BLaER1 (cell line): ENCODE results near the gene NAV2.

Experiments used
- H3K27ac ChIP-seq: shearing (Covaris generic); formaldehyde crosslinking; 2 replicates; pipeline ENCODE4 v1.8.1; 2022
- H3K27me3 ChIP-seq: shearing (Covaris generic); formaldehyde crosslinking; 2 replicates; pipeline ENCODE4 v1.8.1; 2022
- H3K36me3 ChIP-seq: shearing (Covaris generic); formaldehyde crosslinking; 2 replicates; pipeline ENCODE4 v1.8.1; 2022
- H3K4me1 ChIP-seq: shearing (Covaris generic); formaldehyde crosslinking; 2 replicates; pipeline ENCODE4 v1.8.1; 2022
- H3K4me2 ChIP-seq: shearing (Covaris generic); formaldehyde crosslinking; 2 replicates; pipeline ENCODE4 v1.8.1; 2022
- H3K4me3 ChIP-seq: shearing (Covaris generic); formaldehyde crosslinking; 2 replicates; pipeline ENCODE4 v1.8.1; 2022
- H3K9ac ChIP-seq: shearing (Covaris generic); formaldehyde crosslinking; 2 replicates; pipeline ENCODE4 v1.8.1; 2022
- H3K9me3 ChIP-seq: shearing (Covaris generic); formaldehyde crosslinking; 2 replicates; pipeline ENCODE4 v1.8.1; 2022
- H4K20me1 ChIP-seq: shearing (Covaris generic); formaldehyde crosslinking; 2 replicates; pipeline ENCODE4 v1.8.1; 2022
- Cebpa-rat ChIP-seq: shearing (Covaris generic); IDR thresholded peaks from 2 replicates; pipeline ENCODE4 v1.8.1; 2022

The NAV2 gene

GRCh38 chr11:19770277-19770676 is 57.6 kb downstream of the NAV2 start:
- Histone ChIP-seq H3K4me1 (peaks cover 15% of the 10 kb centered on the region), H3K4me2 (peak overlapping the region; percentile 62), H3K27ac (no peak overlapping the region), H3K9me3 (no peaks in the 10 kb centered on the region), H3K9ac (no peak overlapping the region), H3K4me3 (no peak overlapping the region), H3K36me3 (no peaks in the 10 kb centered on the region), H4K20me1 (peaks cover 27% of the 10 kb centered on the region; the same call in 1 of the 2 replicates), H3K27me3 (peaks cover 84% of the 10 kb centered on the region)
- no peak for TF ChIP-seq Cebpa-rat

GRCh38 chr11:19771463-19771862 is 58.8 kb downstream of the NAV2 start:
- Histone ChIP-seq H3K36me3 (no peaks in the 10 kb centered on the region), H3K9me3 (0 out of 2 replicates have a peak, but pooled peaks cover 3% of the 10 kb centered on the region), H3K27ac (no peak overlapping the region), H3K4me2 (no peak overlapping the region), H3K4me3 (no peak overlapping the region), H3K9ac (no peak overlapping the region), H4K20me1 (peaks cover 27% of the 10 kb centered on the region; the same call in 1 of the 2 replicates), H3K27me3 (peaks cover 88% of the 10 kb centered on the region), H3K4me1 (peaks cover 15% of the 10 kb centered on the region)
- TF ChIP-seq Cebpa-rat = no peak

GRCh38 chr11:19772480-19772879 is 59.8 kb downstream of the NAV2 start:
- Histone ChIP-seq H3K9ac (no peak overlapping the region), H3K9me3 (0 out of 2 replicates have a peak, but pooled peaks cover 3% of the 10 kb centered on the region), H3K4me1 (peaks cover 20% of the 10 kb centered on the region), H3K27me3 (peaks cover 88% of the 10 kb centered on the region), H3K27ac (no peak overlapping the region), H3K4me2 (no peak overlapping the region), H3K36me3 (no peaks in the 10 kb centered on the region), H4K20me1 (peaks cover 22% of the 10 kb centered on the region; the same call in 1 of the 2 replicates), H3K4me3 (no peak overlapping the region)
- TF ChIP-seq Cebpa-rat = no peak

- no peaks in the 10 kb centered on the region for H3K36me3 ChIP-seq
- H3K27me3 ChIP-seq = peaks cover 88% of the 10 kb centered on the region
- peaks cover 28% of the 10 kb centered on the region for H3K4me1 ChIP-seq
- no peak overlapping the region for H3K27ac ChIP-seq
- no peak overlapping the region for H3K4me3 ChIP-seq
- 0 out of 2 replicates have a peak, but pooled peaks cover 3% of the 10 kb centered on the region for H3K9me3 ChIP-seq
- TF ChIP-seq Cebpa-rat = no peak
- no peak overlapping the region for H3K9ac ChIP-seq
- H3K4me2 ChIP-seq = no peak overlapping the region
- peaks cover 13% of the 10 kb centered on the region; the same call in 1 of the 2 replicates for H4K20me1 ChIP-seq
These were observed 61.7 kb downstream of the NAV2 start for GRCh38 chr11:19774329-19774728.

- H3K9me3 ChIP-seq = 0 out of 2 replicates have a peak, but pooled peaks cover 3% of the 10 kb centered on the region
- H3K4me1 ChIP-seq = peaks cover 21% of the 10 kb centered on the region
- H3K27me3 ChIP-seq = peaks cover 91% of the 10 kb centered on the region
- H3K4me3 ChIP-seq = no peak overlapping the region
- H4K20me1 ChIP-seq = peaks cover 13% of the 10 kb centered on the region; the same call in 1 of the 2 replicates
- no peak overlapping the region for H3K27ac ChIP-seq
- no peak overlapping the region for H3K4me2 ChIP-seq
- no peak for TF ChIP-seq Cebpa-rat
- no peaks in the 10 kb centered on the region for H3K36me3 ChIP-seq
- H3K9ac ChIP-seq = no peak overlapping the region
These were observed 62.4 kb downstream of the NAV2 start for GRCh38 chr11:19774817-19775580.

GRCh38 chr11:19775622-19776021 is 63.0 kb downstream of the NAV2 start:
- TF ChIP-seq Cebpa-rat = no peak
- Histone ChIP-seq H3K27me3 (peaks cover 88% of the 10 kb centered on the region), H3K4me3 (no peak overlapping the region), H3K4me2 (no peak overlapping the region), H3K9ac (no peak overlapping the region), H4K20me1 (peaks cover 13% of the 10 kb centered on the region; the same call in 1 of the 2 replicates), H3K36me3 (no peaks in the 10 kb centered on the region), H3K4me1 (peaks cover 15% of the 10 kb centered on the region), H3K9me3 (0 out of 2 replicates have a peak, but pooled peaks cover 3% of the 10 kb centered on the region), H3K27ac (no peak overlapping the region)

- Histone ChIP-seq H3K4me2 (peak overlapping the region; percentile 78), H4K20me1 (peaks cover 6% of the 10 kb centered on the region; the same call in 1 of the 2 replicates), H3K9ac (no peak overlapping the region), H3K27ac (no peak overlapping the region), H3K27me3 (peaks cover 74% of the 10 kb centered on the region), H3K4me3 (peak overlapping the region; percentile 38), H3K4me1 (peaks cover 15% of the 10 kb centered on the region), H3K36me3 (no peaks in the 10 kb centered on the region), H3K9me3 (0 out of 2 replicates have a peak, but pooled peaks cover 3% of the 10 kb centered on the region)
- TF ChIP-seq Cebpa-rat = no peak
These were observed 64.4 kb downstream of the NAV2 start for GRCh38 chr11:19777039-19777376.

GRCh38 chr11:19777377-19778102 is 64.9 kb downstream of the NAV2 start:
- Histone ChIP-seq H3K4me1 (peaks cover 15% of the 10 kb centered on the region), H3K9ac (no peak overlapping the region), H3K4me3 (peak overlapping the region; percentile 38), H3K9me3 (0 out of 2 replicates have a peak, but pooled peaks cover 3% of the 10 kb centered on the region), H3K27me3 (peaks cover 69% of the 10 kb centered on the region), H4K20me1 (peaks cover 6% of the 10 kb centered on the region; the same call in 1 of the 2 replicates), H3K27ac (no peak overlapping the region), H3K4me2 (peak overlapping the region; percentile 78), H3K36me3 (no peaks in the 10 kb centered on the region)
- TF ChIP-seq Cebpa-rat = no peak

GRCh38 chr11:19779740-19780139 is 67.1 kb downstream of the NAV2 start:
- TF ChIP-seq Cebpa-rat = no peak
- H3K4me2 ChIP-seq = no peak overlapping the region
- 0 out of 2 replicates have a peak, but pooled peaks cover 3% of the 10 kb centered on the region for H3K9me3 ChIP-seq
- H3K36me3 ChIP-seq = no peaks in the 10 kb centered on the region
- H3K4me1 ChIP-seq = peaks cover 15% of the 10 kb centered on the region
- H3K27ac ChIP-seq = no peak overlapping the region
- H4K20me1 ChIP-seq = peaks cover 6% of the 10 kb centered on the region; the same call in 1 of the 2 replicates
- no peak overlapping the region for H3K4me3 ChIP-seq
- peaks cover 48% of the 10 kb centered on the region for H3K27me3 ChIP-seq
- H3K9ac ChIP-seq = no peak overlapping the region

GRCh38 chr11:19781351-19781750 is 68.7 kb downstream of the NAV2 start:
- Histone ChIP-seq H4K20me1 (peaks cover 6% of the 10 kb centered on the region; the same call in 1 of the 2 replicates), H3K4me2 (no peak overlapping the region), H3K4me3 (no peak overlapping the region), H3K9ac (no peak overlapping the region), H3K27me3 (peaks cover 34% of the 10 kb centered on the region), H3K9me3 (no peaks in the 10 kb centered on the region), H3K27ac (no peak overlapping the region), H3K36me3 (no peaks in the 10 kb centered on the region), H3K4me1 (peaks cover 15% of the 10 kb centered on the region)
- no peak for TF ChIP-seq Cebpa-rat
